Endodermal cell (in vitro differentiated cells): ENCODE results near the gene SURF2. TPM values are rescaled to one million over a fixed set of nuclear protein-coding genes. Genes with fewer than 3 reads are reported as not detected.

ENCODE experiments used
- DNase-seq: peaks from one replicate; pipeline ENCODE4 v3.0.0-alpha.2; 2017
- H3K27ac ChIP-seq: 2 replicates; pipeline ENCODE4 v1.5.1; 2013; ENCODE audit warnings: mild to moderate bottlenecking, low read depth, low read length, moderate library complexity
- H3K27me3 ChIP-seq: 2 replicates; pipeline ENCODE4 v1.6.1; 2013; ENCODE audit warnings: mild to moderate bottlenecking, low read length, moderate library complexity; ENCODE audit not compliant: insufficient read depth, control insufficient read depth, poor library complexity, severe bottlenecking
- H3K36me3 ChIP-seq: 2 replicates; pipeline ENCODE4 v1.7.0; 2013; ENCODE audit warnings: mild to moderate bottlenecking, low read length, moderate library complexity; ENCODE audit not compliant: control insufficient read depth, insufficient read depth
- H3K4me1 ChIP-seq: one replicate; pipeline ENCODE4 v1.7.0; 2013; ENCODE audit warnings: low read length; ENCODE audit not compliant: control insufficient read depth, insufficient read depth
- H3K4me3 ChIP-seq: 2 replicates; pipeline ENCODE4 v1.5.1; 2013; ENCODE audit warnings: mild to moderate bottlenecking, low read length, moderate library complexity
- H3K9ac ChIP-seq: 2 replicates; pipeline ENCODE4 v1.6.1; 2013; ENCODE audit warnings: mild to moderate bottlenecking, low read length, moderate library complexity; ENCODE audit not compliant: poor library complexity, severe bottlenecking; ENCODE audit errors: extremely low read depth
- H3K9me3 ChIP-seq: 2 replicates; pipeline ENCODE4 v1.6.1; 2013; ENCODE audit warnings: mild to moderate bottlenecking, low read length, moderate library complexity; ENCODE audit not compliant: control insufficient read depth
- H3K27ac Mint-ChIP-seq: 2 replicates; pipeline ENCODE4 v1.8.0; 2020; ENCODE audit warnings: mixed read lengths
- H3K27me3 Mint-ChIP-seq: 2 replicates; pipeline ENCODE4 v1.8.0; 2021; ENCODE audit warnings: mild to moderate bottlenecking, mixed read lengths; ENCODE audit not compliant: insufficient read depth
- H3K36me3 Mint-ChIP-seq: 2 replicates; pipeline ENCODE4 v1.8.0; 2020; ENCODE audit warnings: low read depth, mixed read lengths
- H3K4me1 Mint-ChIP-seq: 2 replicates; pipeline ENCODE4 v1.8.0; 2020; ENCODE audit warnings: mixed read lengths
- H3K4me3 Mint-ChIP-seq: 2 replicates; pipeline ENCODE4 v1.8.0; 2020; ENCODE audit warnings: mild to moderate bottlenecking, moderate library complexity, mixed read lengths
- H3K9me3 Mint-ChIP-seq: 2 replicates; pipeline ENCODE4 v1.8.0; 2020; ENCODE audit warnings: mild to moderate bottlenecking, mixed read lengths
- WGBS, 2 experiments: methylation state at CpG; one replicate each; pipeline versions ENCODE4 v1.1.5 to v1.1.7; 2013; ENCODE audit warnings: missing lambda C conversion rate in 2 of 2, mixed read lengths in 1 of 2; ENCODE audit not compliant: insufficient coverage in 1 of 2, insufficient read length in 1 of 2; 5-methylcytosine and 5-hydroxymethylcytosine counted together
- total RNA-seq, 2 donors: library from RNA; stranded (reverse); fragmentation: NEBNext Ultra II Directional in 1 of 2; extraction: Animal tissue kit (Norgen Biotek cat#: 25700) in 1 of 2; gene quantifications; 2 replicates in 1 of 2; 3 replicates in 1 of 2; pipeline ENCODE4 v1.2.1, GENCODE V29; 2021
- TF ChIP-seq, protein P1 (sequence below): fragments of 200-600 bp; sonication (generic); conservative IDR thresholded peaks from 2 replicates; pipeline ENCODE4 v1.5.0; 2021; ENCODE audit warnings: antibody characterized with exemption, mild to moderate bottlenecking

SURF2 gene
- total RNA-seq, 2 donors from 2014 or later, result 18.0 to 25.9 TPM

DNA sequence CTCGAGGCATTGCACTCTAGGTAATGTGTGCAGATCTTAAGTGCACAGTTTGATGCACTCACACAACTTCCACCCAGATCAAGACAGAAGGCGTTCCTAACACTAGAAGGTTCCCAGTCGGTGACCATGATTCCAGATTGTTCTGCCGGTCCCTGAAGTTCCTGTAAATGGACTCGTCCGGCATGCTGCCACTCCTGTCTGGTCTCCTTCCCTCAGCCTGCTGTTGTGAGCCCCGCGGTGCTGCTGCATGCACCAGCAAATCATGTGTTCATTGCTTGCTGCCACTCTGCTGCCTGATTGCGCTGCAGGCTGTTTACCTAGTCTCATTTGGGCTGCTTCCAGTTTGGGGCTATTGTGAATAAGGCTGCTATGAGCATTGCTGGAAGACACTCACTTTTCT, 31.3 kb downstream of the SURF2 start:
- Mint-ChIP-seq H3K4me3 (no peak overlapping the region), H3K27ac (no peak overlapping the region), H3K9me3 (peaks cover 17% of the 10 kb centered on the region), H3K36me3 (no peaks in the 10 kb centered on the region), H3K4me1 (no peaks in the 10 kb centered on the region), H3K27me3 (peaks cover 11% of the 10 kb centered on the region)
- no peaks in the 10 kb centered on the region for H3K9me3 ChIP-seq
- no peak for DNase-seq
- H3K36me3 ChIP-seq, result no peaks in the 10 kb centered on the region
- TF ChIP-seq, protein P1, sequence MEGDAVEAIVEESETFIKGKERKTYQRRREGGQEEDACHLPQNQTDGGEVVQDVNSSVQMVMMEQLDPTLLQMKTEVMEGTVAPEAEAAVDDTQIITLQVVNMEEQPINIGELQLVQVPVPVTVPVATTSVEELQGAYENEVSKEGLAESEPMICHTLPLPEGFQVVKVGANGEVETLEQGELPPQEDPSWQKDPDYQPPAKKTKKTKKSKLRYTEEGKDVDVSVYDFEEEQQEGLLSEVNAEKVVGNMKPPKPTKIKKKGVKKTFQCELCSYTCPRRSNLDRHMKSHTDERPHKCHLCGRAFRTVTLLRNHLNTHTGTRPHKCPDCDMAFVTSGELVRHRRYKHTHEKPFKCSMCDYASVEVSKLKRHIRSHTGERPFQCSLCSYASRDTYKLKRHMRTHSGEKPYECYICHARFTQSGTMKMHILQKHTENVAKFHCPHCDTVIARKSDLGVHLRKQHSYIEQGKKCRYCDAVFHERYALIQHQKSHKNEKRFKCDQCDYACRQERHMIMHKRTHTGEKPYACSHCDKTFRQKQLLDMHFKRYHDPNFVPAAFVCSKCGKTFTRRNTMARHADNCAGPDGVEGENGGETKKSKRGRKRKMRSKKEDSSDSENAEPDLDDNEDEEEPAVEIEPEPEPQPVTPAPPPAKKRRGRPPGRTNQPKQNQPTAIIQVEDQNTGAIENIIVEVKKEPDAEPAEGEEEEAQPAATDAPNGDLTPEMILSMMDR, result no peak
- H3K4me3 ChIP-seq, result no peak overlapping the region
- no peaks in the 10 kb centered on the region for H3K27me3 ChIP-seq
- WGBS, 2 experiments, result 87 to 91% methylated on average over 8 to 9 of the region's 9 CpGs
- H3K4me1 ChIP-seq, result no peaks in the 10 kb centered on the region
- no peak overlapping the region for H3K9ac ChIP-seq
- no peak overlapping the region for H3K27ac ChIP-seq

DNA sequence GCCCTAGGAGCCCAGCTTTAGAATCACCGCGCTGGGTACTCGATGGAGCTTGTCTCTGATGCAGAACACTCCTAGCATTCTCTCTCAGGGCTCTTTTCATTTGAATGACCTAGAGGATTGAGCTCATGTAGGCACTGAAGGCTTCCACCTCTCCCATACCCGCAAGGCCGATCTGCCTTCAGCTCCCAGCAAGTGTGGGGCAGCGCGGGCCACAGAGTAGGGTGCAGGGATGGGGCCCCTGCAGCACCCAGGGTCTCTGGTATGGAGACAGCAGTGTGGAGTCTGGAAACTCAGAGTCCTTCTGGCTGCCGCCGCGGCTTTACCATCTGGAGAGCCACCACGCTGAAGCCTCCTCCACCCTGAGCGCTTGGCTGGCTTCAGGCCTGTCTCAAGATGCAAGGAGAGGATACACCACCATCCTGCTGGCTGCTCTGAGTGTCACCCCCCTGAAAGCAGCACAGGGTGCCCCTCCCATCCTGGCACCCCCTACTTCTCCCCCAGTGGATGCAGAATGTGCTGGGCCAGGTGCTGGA, 32.7 kb downstream of the SURF2 start:
- TF ChIP-seq, protein P1, result no peak
- no peak for DNase-seq
- peaks cover 17% of the 10 kb centered on the region for H3K9me3 Mint-ChIP-seq
- H3K4me3 ChIP-seq, result no peak overlapping the region
- 91 to 96% methylated on average over 4 to 12 of the region's 12 CpGs for WGBS, 2 experiments
- H3K36me3 Mint-ChIP-seq, result no peaks in the 10 kb centered on the region
- no peak overlapping the region for H3K9ac ChIP-seq
- H3K27me3 ChIP-seq, result no peaks in the 10 kb centered on the region
- no peaks in the 10 kb centered on the region for H3K4me1 Mint-ChIP-seq
- no peaks in the 10 kb centered on the region for H3K4me1 ChIP-seq
- H3K4me3 Mint-ChIP-seq, result no peak overlapping the region
- no peaks in the 10 kb centered on the region for H3K9me3 ChIP-seq
- no peak overlapping the region for H3K27ac ChIP-seq
- no peaks in the 10 kb centered on the region for H3K36me3 ChIP-seq
- H3K27ac Mint-ChIP-seq, result no peak overlapping the region
- H3K27me3 Mint-ChIP-seq, result peaks cover 15% of the 10 kb centered on the region

- WGBS, 2 experiments, result 85 to 87% methylated on average over 13 of the region's 13 CpGs
- peaks cover 17% of the 10 kb centered on the region for H3K9me3 Mint-ChIP-seq
- no peak for DNase-seq
Observed at GRCh38 chr9:133389562-133389961, 33.2 kb downstream of the SURF2 start.

More at GRCh38 chr9:133389562-133389961, 33.2 kb downstream of the SURF2 start:
- Histone ChIP-seq H3K4me3 (no peak overlapping the region), H3K9me3 (no peaks in the 10 kb centered on the region), H3K4me1 (no peaks in the 10 kb centered on the region), H3K9ac (no peak overlapping the region), H3K27me3 (no peaks in the 10 kb centered on the region), H3K36me3 (no peaks in the 10 kb centered on the region), H3K27ac (no peak overlapping the region)
- no peak overlapping the region for H3K4me3 Mint-ChIP-seq
- no peak overlapping the region for H3K27ac Mint-ChIP-seq
- peaks cover 19% of the 10 kb centered on the region for H3K27me3 Mint-ChIP-seq
- no peaks in the 10 kb centered on the region for H3K4me1 Mint-ChIP-seq
- TF ChIP-seq, protein P1, result no peak
- no peaks in the 10 kb centered on the region for H3K36me3 Mint-ChIP-seq
